Pons (tissue), 1 donor: ENCODE data around the gene IRF5.

Source experiments
- DNase-seq: peaks from one replicate; pipeline ENCODE4 v3.0.0-alpha.2; 2016; ENCODE audit warnings: low spot score

The IRF5 gene

GRCh38 chr7:128919881-128920799, 17.6 kb upstream of the IRF5 start:
- no peak for DNase-seq

GRCh38 chr7:128920913-128921582, 16.7 kb upstream of the IRF5 start:
- DNase-seq, result no peak

GRCh38 chr7:128921866-128922440, 15.8 kb upstream of the IRF5 start:
- DNase-seq, result no peak

GRCh38 chr7:128922496-128923410, 15.0 kb upstream of the IRF5 start:
- no peak for DNase-seq

GRCh38 chr7:128923411-128923800, 14.3 kb upstream of the IRF5 start:
- no peak for DNase-seq

- no peak for DNase-seq
Measured at GRCh38 chr7:128924707-128925588, 12.8 kb upstream of the IRF5 start.

GRCh38 chr7:128928159-128928813, 9.4 kb upstream of the IRF5 start:
- DNase-seq, result no peak

GRCh38 chr7:128928882-128929788, 8.6 kb upstream of the IRF5 start:
- no peak for DNase-seq

- DNase-seq, result no peak
Measured at GRCh38 chr7:128931190-128931798, 6.4 kb upstream of the IRF5 start.

- DNase-seq, result no peak
Measured at GRCh38 chr7:128931965-128932861, 5.5 kb upstream of the IRF5 start.

GRCh38 chr7:128932862-128933179, 4.9 kb upstream of the IRF5 start:
- no peak for DNase-seq

- DNase-seq, result peak; percentile 70
Measured at GRCh38 chr7:128933180-128933891, 4.4 kb upstream of the IRF5 start.

- no peak for DNase-seq
Measured at GRCh38 chr7:128934361-128935341, 3.1 kb upstream of the IRF5 start.

- DNase-seq, result no peak
Measured at GRCh38 chr7:128935342-128935730, 2.4 kb upstream of the IRF5 start.

GRCh38 chr7:128936798-128937197, 929 bp upstream of the IRF5 start:
- no peak for DNase-seq

GRCh38 chr7:128937271-128937646, 468 bp upstream of the IRF5 start:
- DNase-seq, result no peak
